LNCAP (cell line): ENCODE measurements around the gene KDM4C.

Experiments
- CTCF ChIP-seq: fragments of 450-650 bp; IDR thresholded peaks from 2 replicates; pipeline ENCODE4 v1.5.1; 2017; ENCODE audit warnings: mild to moderate bottlenecking

The KDM4C gene

GRCh38 chr9:6986141-6986815 is 228.5 kb downstream of the KDM4C start:
- TF ChIP-seq CTCF: no peak

GRCh38 chr9:6987381-6987780 is 229.6 kb downstream of the KDM4C start:
- TF ChIP-seq CTCF: no peak

- TF ChIP-seq CTCF: no peak
Measured at GRCh38 chr9:6991418-6991817, 233.6 kb downstream of the KDM4C start.

GRCh38 chr9:6996061-6996854 is 238.5 kb downstream of the KDM4C start:
- TF ChIP-seq CTCF: no peak

- TF ChIP-seq CTCF: no peak
Measured at GRCh38 chr9:6997330-6997729, 239.6 kb downstream of the KDM4C start.

- no peak for TF ChIP-seq CTCF
Measured at GRCh38 chr9:6999794-7000193, 242.0 kb downstream of the KDM4C start.

DNA sequence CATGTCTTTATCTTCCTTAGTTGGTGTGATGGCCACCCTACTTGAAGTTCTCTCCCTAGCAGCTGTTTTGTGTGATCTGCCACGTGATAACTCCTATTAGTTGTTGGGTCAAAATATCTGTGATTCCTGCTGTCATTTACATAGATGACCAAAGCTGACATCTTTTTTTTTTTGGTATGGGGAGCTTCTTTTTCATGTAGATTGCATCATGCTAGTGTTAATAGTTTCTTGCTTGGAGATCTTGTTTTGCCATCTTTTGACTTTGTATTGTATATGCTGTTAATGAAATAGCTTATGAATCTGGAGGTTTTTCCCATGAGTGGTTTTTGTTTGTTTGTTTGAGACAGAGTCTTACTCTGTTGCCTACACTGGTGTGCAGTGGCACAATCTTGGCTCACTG is 243.8 kb downstream of the KDM4C start:
- no peak for TF ChIP-seq CTCF
